Fibroblast of lung (primary cell): ENCODE results near the gene KLF14.

Experiments used
- EZH2 ChIP-seq: IDR thresholded peaks from 2 replicates; pipeline ENCODE4 v1.5.1; 2012; ENCODE audit warnings: low read length, control low read depth, mild to moderate bottlenecking; ENCODE audit errors: missing control alignments
- TF ChIP-seq, protein P1 (sequence below), 2 donors: IDR thresholded peaks in 1 of 2; conservative IDR thresholded peaks in 1 of 2; 1 replicate in 1 of 2; 2 replicates in 1 of 2; pipeline ENCODE4 v1.5.1; 2011 to 2012; ENCODE audit warnings: low read length in 2 of 2, control low read depth in 1 of 2, inconsistent platforms in 1 of 2, low read depth in 1 of 2, mild to moderate bottlenecking in 1 of 2

GRCh38 chr7:130741331-130741995 is 7.5 kb upstream of the KLF14 start:
- TF ChIP-seq, protein P1, sequence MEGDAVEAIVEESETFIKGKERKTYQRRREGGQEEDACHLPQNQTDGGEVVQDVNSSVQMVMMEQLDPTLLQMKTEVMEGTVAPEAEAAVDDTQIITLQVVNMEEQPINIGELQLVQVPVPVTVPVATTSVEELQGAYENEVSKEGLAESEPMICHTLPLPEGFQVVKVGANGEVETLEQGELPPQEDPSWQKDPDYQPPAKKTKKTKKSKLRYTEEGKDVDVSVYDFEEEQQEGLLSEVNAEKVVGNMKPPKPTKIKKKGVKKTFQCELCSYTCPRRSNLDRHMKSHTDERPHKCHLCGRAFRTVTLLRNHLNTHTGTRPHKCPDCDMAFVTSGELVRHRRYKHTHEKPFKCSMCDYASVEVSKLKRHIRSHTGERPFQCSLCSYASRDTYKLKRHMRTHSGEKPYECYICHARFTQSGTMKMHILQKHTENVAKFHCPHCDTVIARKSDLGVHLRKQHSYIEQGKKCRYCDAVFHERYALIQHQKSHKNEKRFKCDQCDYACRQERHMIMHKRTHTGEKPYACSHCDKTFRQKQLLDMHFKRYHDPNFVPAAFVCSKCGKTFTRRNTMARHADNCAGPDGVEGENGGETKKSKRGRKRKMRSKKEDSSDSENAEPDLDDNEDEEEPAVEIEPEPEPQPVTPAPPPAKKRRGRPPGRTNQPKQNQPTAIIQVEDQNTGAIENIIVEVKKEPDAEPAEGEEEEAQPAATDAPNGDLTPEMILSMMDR (conservative IDR thresholded peaks at IDR 0.05 in 1 of 2, IDR thresholded peaks at IDR 0.05 in 1 of 2; ENCODE audit: low read depth in 1 of 2, low read length in 2 of 2), result no peak
- no peak for TF ChIP-seq EZH2
